ENCODE data around the gene SLC17A9.

Gene SLC17A9

GRCh38 chr20:63006540-63007359, 54.2 kb downstream of the SLC17A9 start, which contains the start of gene BHLHE23:
Gene BHLHE23, minus strand, starts transcription at chr20:63006964. Its CDS starts 190 bp downstream, at chr20:63006774.
- DNase-seq, result no peak

- DNase-seq, result no peak
These were observed 54.8 kb downstream of the SLC17A9 start for GRCh38 chr20:63007360-63007645.

- no peak for DNase-seq
These were observed 55.4 kb downstream of the SLC17A9 start for GRCh38 chr20:63007646-63008488.

- DNase-seq, result no peak
These were observed 56.1 kb downstream of the SLC17A9 start for GRCh38 chr20:63008541-63009044.

- peak; percentile 41 for DNase-seq
These were observed 56.8 kb downstream of the SLC17A9 start for GRCh38 chr20:63009045-63009961.

GRCh38 chr20:63009988-63010769, 57.7 kb downstream of the SLC17A9 start:
- no peak for DNase-seq

- DNase-seq, result no peak
These were observed 59.3 kb downstream of the SLC17A9 start for GRCh38 chr20:63011798-63012197.

- no peak for DNase-seq
These were observed 60.7 kb downstream of the SLC17A9 start for GRCh38 chr20:63013207-63013606.

- DNase-seq, result no peak
These were observed 61.8 kb downstream of the SLC17A9 start for GRCh38 chr20:63014287-63014686.

GRCh38 chr20:63014710-63015109, 62.2 kb downstream of the SLC17A9 start:
- no peak for DNase-seq

- no peak for DNase-seq
These were observed 62.7 kb downstream of the SLC17A9 start for GRCh38 chr20:63015147-63015661.

GRCh38 chr20:63015662-63016361, 63.3 kb downstream of the SLC17A9 start:
- DNase-seq, result no peak

GRCh38 chr20:63016514-63017075, 64.1 kb downstream of the SLC17A9 start:
- no peak for DNase-seq

- no peak for DNase-seq
These were observed 64.7 kb downstream of the SLC17A9 start for GRCh38 chr20:63017076-63017825.

GRCh38 chr20:63017826-63018411, 65.4 kb downstream of the SLC17A9 start:
- no peak for DNase-seq
